AG04450 (cell line): ENCODE data around the gene SLC22A1. TPM values are rescaled to one million over a fixed set of nuclear protein-coding genes. Genes with fewer than 3 reads are reported as not detected.

Experiments used
- CTCF ChIA-PET: fragments of 300-600, 350-600 bp; formaldehyde crosslinking; extraction: SDS; loops from one replicate; lab custom pipeline; 2022; ENCODE audit warnings: antibody characterized with exemption, inconsistent platforms; lab: Charles Lee
- POLR2A ChIA-PET: fragments of 350-600 bp; formaldehyde crosslinking; extraction: SDS; loops from one replicate; lab custom pipeline; 2021; ENCODE audit warnings: antibody characterized with exemption, inconsistent platforms; lab: Yijun Ruan, JAX
- DNase-seq: peaks from one replicate; pipeline ENCODE4 v3.0.0-alpha.2; 2011; ENCODE audit warnings: low read depth, low spot score
- H3K27ac ChIP-seq: one replicate; pipeline ENCODE4 v1.5.1; 2012; ENCODE audit warnings: low read depth, low read length, control low read depth
- H3K27me3 ChIP-seq: one replicate; pipeline ENCODE4 v1.6.0; 2012; ENCODE audit warnings: low read length; ENCODE audit not compliant: control insufficient read depth, insufficient read depth
- H3K4me3 ChIP-seq: 2 replicates; pipeline ENCODE4 v1.5.1; 2011; ENCODE audit warnings: mild to moderate bottlenecking, low read depth, low read length, control low read depth
- H3K9me3 ChIP-seq: 2 replicates; pipeline ENCODE4 v1.5.1; 2012; ENCODE audit warnings: low read length; ENCODE audit not compliant: control insufficient read depth, insufficient read depth
- polyA plus RNA-seq: library from polyadenylated mRNA; depleted of rRNA; stranded (reverse); fragments of >200 nt; gene quantifications from 2 replicates; pipeline ENCODE4 v1.2.3, GENCODE V29; 2011
- TF ChIP-seq, protein P1 (sequence below): IDR thresholded peaks from 2 replicates; pipeline ENCODE4 v1.5.1; 2011; ENCODE audit warnings: low read depth, low read length, control low read depth, inconsistent platforms

The SLC22A1 gene
- polyA plus RNA-seq, 1 experiment, result 0.36 TPM

DNA sequence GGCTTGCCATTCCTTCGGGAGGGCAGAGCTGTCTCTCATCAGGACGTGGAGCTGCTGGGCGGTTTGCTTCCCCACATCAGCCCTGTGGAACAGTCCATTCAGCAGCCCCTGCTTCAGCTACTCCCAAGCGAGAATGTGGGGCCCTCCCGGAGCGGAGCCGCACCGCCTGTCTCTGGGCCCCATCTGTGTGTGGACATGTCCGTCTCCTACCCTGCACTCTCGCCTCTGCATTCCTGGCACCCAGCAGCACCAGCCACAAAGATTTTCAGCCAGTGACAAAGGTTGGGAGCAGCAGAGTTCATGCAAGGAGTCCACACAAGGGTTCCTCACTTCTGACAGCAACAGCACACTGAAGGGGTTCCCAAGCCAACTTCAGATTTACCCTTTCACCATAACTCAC is 29.0 kb upstream of the SLC22A1 start:
- Histone ChIP-seq H3K9me3 (no peaks in the 10 kb centered on the region), H3K4me3 (no peak overlapping the region), H3K27ac (no peak overlapping the region), H3K27me3 (no peaks in the 10 kb centered on the region)
- ChIA-PET CTCF (interaction anchor here (0.5 to 0.9 kb wide), 2 partner anchors 86 to 363 kb away, joined by 3 to 4 read pairs; no protein-coding TSS in a partner anchor), POLR2A (no interaction called here)
- TF ChIP-seq, protein P1, sequence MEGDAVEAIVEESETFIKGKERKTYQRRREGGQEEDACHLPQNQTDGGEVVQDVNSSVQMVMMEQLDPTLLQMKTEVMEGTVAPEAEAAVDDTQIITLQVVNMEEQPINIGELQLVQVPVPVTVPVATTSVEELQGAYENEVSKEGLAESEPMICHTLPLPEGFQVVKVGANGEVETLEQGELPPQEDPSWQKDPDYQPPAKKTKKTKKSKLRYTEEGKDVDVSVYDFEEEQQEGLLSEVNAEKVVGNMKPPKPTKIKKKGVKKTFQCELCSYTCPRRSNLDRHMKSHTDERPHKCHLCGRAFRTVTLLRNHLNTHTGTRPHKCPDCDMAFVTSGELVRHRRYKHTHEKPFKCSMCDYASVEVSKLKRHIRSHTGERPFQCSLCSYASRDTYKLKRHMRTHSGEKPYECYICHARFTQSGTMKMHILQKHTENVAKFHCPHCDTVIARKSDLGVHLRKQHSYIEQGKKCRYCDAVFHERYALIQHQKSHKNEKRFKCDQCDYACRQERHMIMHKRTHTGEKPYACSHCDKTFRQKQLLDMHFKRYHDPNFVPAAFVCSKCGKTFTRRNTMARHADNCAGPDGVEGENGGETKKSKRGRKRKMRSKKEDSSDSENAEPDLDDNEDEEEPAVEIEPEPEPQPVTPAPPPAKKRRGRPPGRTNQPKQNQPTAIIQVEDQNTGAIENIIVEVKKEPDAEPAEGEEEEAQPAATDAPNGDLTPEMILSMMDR, result no peak
- DNase-seq, result no peak

DNA sequence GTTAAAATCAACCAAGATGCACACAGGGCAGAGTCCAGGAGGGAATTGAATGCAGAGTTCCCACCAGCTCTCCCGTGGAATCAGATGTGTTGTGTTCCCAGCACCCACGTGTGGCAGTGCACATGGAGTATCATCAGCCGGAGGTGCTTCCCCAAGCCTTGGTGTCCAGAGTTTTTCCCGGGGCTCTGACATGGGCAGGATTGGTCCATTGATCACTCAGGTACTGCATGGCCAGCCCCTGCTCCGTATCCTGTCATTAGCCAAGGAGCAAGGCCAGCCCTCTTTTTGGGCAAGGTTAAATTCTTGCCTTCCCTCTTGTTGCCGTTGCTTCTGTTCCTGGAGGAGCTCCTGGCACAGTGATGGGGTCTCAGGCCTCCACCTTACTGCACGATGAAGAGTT is 28.6 kb upstream of the SLC22A1 start:
- DNase-seq, result no peak
- TF ChIP-seq, protein P1, result no peak
- Histone ChIP-seq H3K27ac (no peak overlapping the region), H3K9me3 (no peaks in the 10 kb centered on the region), H3K27me3 (no peaks in the 10 kb centered on the region), H3K4me3 (no peak overlapping the region)
- POLR2A ChIA-PET, result no interaction called here
- CTCF ChIA-PET, result interaction anchor here (0.5 kb wide), 1 partner anchor 85 kb away, joined by 3 read pairs; no protein-coding TSS in a partner anchor

DNA sequence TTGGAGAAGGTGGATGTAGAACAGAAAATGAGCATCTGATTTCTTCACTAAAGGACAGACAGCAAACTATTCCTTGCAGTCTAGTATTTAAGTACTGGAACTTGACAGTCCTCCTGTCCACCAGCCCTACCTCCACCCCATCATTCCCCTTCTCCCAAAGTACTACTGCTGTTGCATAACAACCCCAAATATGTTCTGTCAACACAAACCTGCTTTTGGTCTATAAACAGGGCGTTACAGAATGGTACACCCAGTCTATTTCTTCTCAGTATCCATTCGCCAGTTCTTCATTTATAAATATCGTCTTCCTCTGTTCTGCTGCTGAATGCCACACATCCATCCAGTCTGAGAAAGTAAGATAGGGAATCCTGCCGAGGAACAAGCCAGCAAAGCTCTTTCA is 27.7 kb upstream of the SLC22A1 start:
- Histone ChIP-seq H3K27ac (no peak overlapping the region), H3K27me3 (no peaks in the 10 kb centered on the region), H3K9me3 (no peaks in the 10 kb centered on the region), H3K4me3 (no peak overlapping the region)
- ChIA-PET CTCF (interaction anchor here (0.7 kb wide), 1 partner anchor 362 kb away, joined by 5 read pairs; no protein-coding TSS in a partner anchor), POLR2A (no interaction called here)
- no peak for DNase-seq
- TF ChIP-seq, protein P1, result no peak

DNA sequence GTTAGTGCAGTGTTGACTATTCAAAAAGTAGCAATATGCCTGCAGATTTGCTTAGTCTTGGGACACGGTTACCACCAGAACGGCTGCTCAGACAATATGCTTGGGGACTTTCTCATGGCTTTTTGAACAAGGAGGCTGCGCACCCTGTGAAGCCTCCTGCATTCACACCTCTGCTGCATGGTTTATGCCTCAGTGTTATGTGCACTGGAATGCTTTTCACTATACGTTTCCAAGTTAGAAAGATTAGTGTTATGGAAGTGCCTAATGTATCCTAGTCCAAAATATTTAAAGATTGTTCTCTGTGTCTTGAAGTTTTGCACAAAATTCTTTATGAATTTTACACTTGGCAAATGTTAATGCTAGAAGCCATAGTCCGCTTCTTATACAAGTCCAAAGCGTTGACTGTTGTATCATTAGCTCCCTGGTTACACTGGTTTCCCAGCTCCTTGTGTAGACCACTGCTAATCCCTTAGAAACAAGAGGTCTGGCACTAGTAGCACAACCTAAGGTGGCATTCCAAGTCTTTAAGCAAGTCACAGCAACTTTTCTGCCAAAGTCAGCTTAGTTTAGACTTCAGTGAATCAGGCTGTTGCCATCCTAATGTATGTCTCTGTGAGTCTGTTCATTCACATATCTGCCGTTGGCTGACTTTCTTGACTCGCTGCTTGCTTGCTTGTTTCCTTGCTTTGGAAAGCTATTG is 26.3 kb upstream of the SLC22A1 start:
- Histone ChIP-seq H3K27ac (no peak overlapping the region), H3K9me3 (no peaks in the 10 kb centered on the region), H3K27me3 (no peaks in the 10 kb centered on the region), H3K4me3 (no peak overlapping the region)
- TF ChIP-seq, protein P1, result no peak
- POLR2A ChIA-PET, result no interaction called here
- CTCF ChIA-PET, result interaction anchor here (0.7 to 1.0 kb wide), 2 partner anchors 360 kb away, joined by 3 read pairs; no protein-coding TSS in a partner anchor
- no peak for DNase-seq
